Measurements from ENCODE around the gene DIO3. TPM values are rescaled to one million over a fixed set of nuclear protein-coding genes. Genes with fewer than 3 reads are reported as not detected.

The DIO3 gene
- total RNA-seq, 1 donor from 2014 or later: 16.1 TPM

GRCh38 chr14:101561897-101562490 lies 699 bp downstream of the DIO3 start:
- peaks cover 74% of the 10 kb centered on the region for H3K27me3 Mint-ChIP-seq
- H3K4me3 Mint-ChIP-seq: peak overlapping the region; percentile 84
- peaks cover 15% of the 10 kb centered on the region for H3K4me1 Mint-ChIP-seq (ENCODE audit: unreplicated experiment)
- H3K36me3 Mint-ChIP-seq: no peaks in the 10 kb centered on the region
- no peak for DNase-seq (ENCODE audit: extremely low spot score, unreplicated experiment)
- no peak for TF ChIP-seq CTCF (conservative IDR thresholded peaks at IDR 0.05)
- no peak overlapping the region for H3K27ac Mint-ChIP-seq
- H3K9me3 Mint-ChIP-seq: no peaks in the 10 kb centered on the region

GRCh38 chr14:101562659-101563351 lies 1.5 kb downstream of the DIO3 start:
- no peak overlapping the region for H3K27ac Mint-ChIP-seq
- DNase-seq (ENCODE audit: extremely low spot score, unreplicated experiment): no peak
- H3K4me1 Mint-ChIP-seq (ENCODE audit: unreplicated experiment): peaks cover 15% of the 10 kb centered on the region
- H3K27me3 Mint-ChIP-seq: peaks cover 78% of the 10 kb centered on the region
- no peaks in the 10 kb centered on the region for H3K9me3 Mint-ChIP-seq
- H3K4me3 Mint-ChIP-seq: peak overlapping the region; percentile 84
- no peak for TF ChIP-seq CTCF (conservative IDR thresholded peaks at IDR 0.05)
- no peaks in the 10 kb centered on the region for H3K36me3 Mint-ChIP-seq

GRCh38 chr14:101563352-101563653 lies 2.0 kb downstream of the DIO3 start:
- Mint-ChIP-seq H3K36me3 (no peaks in the 10 kb centered on the region), H3K4me3 (peak overlapping the region; percentile 84), H3K27me3 (peaks cover 80% of the 10 kb centered on the region), H3K4me1 (ENCODE audit: unreplicated experiment) (peaks cover 15% of the 10 kb centered on the region), H3K9me3 (no peaks in the 10 kb centered on the region), H3K27ac (no peak overlapping the region)
- no peak for DNase-seq (ENCODE audit: extremely low spot score, unreplicated experiment)
- TF ChIP-seq CTCF (conservative IDR thresholded peaks at IDR 0.05): no peak

GRCh38 chr14:101563654-101564443 lies 2.6 kb downstream of the DIO3 start:
- Mint-ChIP-seq H3K27me3 (peaks cover 79% of the 10 kb centered on the region), H3K4me3 (peak overlapping the region; percentile 84), H3K27ac (no peak overlapping the region), H3K36me3 (no peaks in the 10 kb centered on the region), H3K4me1 (ENCODE audit: unreplicated experiment) (peaks cover 15% of the 10 kb centered on the region), H3K9me3 (no peaks in the 10 kb centered on the region)
- DNase-seq (ENCODE audit: extremely low spot score, unreplicated experiment): no peak
- TF ChIP-seq CTCF (conservative IDR thresholded peaks at IDR 0.05): no peak

- H3K27ac Mint-ChIP-seq: no peak overlapping the region
- H3K4me1 Mint-ChIP-seq (ENCODE audit: unreplicated experiment): peaks cover 15% of the 10 kb centered on the region
- peak overlapping the region; percentile 76 for H3K4me3 Mint-ChIP-seq
- no peak for DNase-seq (ENCODE audit: extremely low spot score, unreplicated experiment)
- no peaks in the 10 kb centered on the region for H3K36me3 Mint-ChIP-seq
- peaks cover 79% of the 10 kb centered on the region for H3K27me3 Mint-ChIP-seq
- no peak for TF ChIP-seq CTCF (conservative IDR thresholded peaks at IDR 0.05)
- no peaks in the 10 kb centered on the region for H3K9me3 Mint-ChIP-seq
These were observed 3.1 kb downstream of the DIO3 start for GRCh38 chr14:101564444-101564776.
